ENCODE results near the gene GPC5. TPM values are rescaled to one million over a fixed set of nuclear protein-coding genes. Genes with fewer than 3 reads are reported as not detected.

The GPC5 gene
- total and polyA plus RNA-seq, 2 donors (not counting 3 experiments of a cell fraction or from before 2014, with no cell fraction given) = 0.59 to 0.97 TPM

DNA sequence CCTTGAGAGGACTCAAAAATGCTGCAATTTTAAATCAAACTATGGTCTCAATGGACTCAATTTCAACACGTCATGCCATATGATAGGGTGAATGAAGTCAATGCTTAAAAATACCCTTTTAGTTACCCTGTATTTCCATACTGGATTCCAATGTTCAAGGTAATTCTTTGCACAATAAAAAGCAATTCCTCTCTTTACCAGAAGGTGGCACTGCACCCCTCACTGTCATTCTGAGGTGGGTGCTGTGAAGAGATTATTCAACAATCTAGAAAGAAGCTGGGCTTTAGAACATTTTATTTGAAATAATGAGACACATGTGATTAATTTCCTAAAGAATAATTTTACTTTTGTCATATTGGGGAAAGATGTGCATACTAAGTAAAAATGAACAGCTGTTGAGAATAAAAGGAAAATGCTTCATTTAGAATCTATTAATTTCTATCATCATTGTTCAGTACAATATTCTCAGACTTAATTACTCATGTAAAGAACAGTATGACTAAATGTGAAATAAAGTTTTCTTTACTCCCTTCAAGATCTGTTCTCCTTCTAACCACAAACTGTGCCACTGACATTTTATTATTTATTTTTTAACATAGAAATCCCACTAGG, 789.1 kb downstream of the GPC5 start:
- Histone ChIP-seq H3K27ac (ENCODE audit: insufficient read depth, low read depth, low read length) (no peak overlapping the region), H3K4me2 (ENCODE audit: insufficient read depth, low read length) (no peak overlapping the region), H3K4me3 (replicated peaks in 1 of 3; ENCODE audit: insufficient read depth in 1 of 3, low read depth in 1 of 3, low read length in 3 of 3) (no peak overlapping the region), H3K27me3 (ENCODE audit: control insufficient read depth in 2 of 2, insufficient read depth in 2 of 2, low read length in 2 of 2) (no peaks in the 10 kb centered on the region), H4K20me1 (replicated peaks; ENCODE audit: control insufficient read depth, extremely low read depth, insufficient read depth, low read length) (no peaks in the 10 kb centered on the region), H3K9ac (replicated peaks; ENCODE audit: extremely low read depth, insufficient read depth, low read length) (no peak overlapping the region), H3K36me3 (ENCODE audit: control insufficient read depth in 2 of 2, extremely low read depth in 1 of 2, insufficient read depth in 2 of 2, low read length in 2 of 2) (no peaks in the 10 kb centered on the region), H3K9me3 (replicated peaks; ENCODE audit: control insufficient read depth, insufficient read depth, low read length) (no peaks in the 10 kb centered on the region), H3K9me1 (replicated peaks; ENCODE audit: control insufficient read depth, extremely low read depth, insufficient read depth, low read length) (no peaks in the 10 kb centered on the region), H3K4me1 (ENCODE audit: control insufficient read depth, extremely low read depth, insufficient read depth, low read length) (no peaks in the 10 kb centered on the region), H3K79me2 (ENCODE audit: control insufficient read depth, insufficient read depth, low read length) (no peaks in the 10 kb centered on the region), H2AFZ (ENCODE audit: low read depth, low read length) (no peak overlapping the region)
- peak; percentile 10 for DNase-seq (ENCODE audit: low read depth, low spot score)
- CTCF ChIA-PET = interaction anchor here (0.6 kb wide), 2 partner anchors 9 to 1423 kb away, joined by 3 read pairs; no protein-coding TSS in a partner anchor
- no TSS peak for BruUV-seq (replicated peaks)
- no peak for TF ChIP-seq MYC (IDR thresholded peaks at IDR 0.05; ENCODE audit: low read depth, low read length)
- TF ChIP-seq, protein P1, sequence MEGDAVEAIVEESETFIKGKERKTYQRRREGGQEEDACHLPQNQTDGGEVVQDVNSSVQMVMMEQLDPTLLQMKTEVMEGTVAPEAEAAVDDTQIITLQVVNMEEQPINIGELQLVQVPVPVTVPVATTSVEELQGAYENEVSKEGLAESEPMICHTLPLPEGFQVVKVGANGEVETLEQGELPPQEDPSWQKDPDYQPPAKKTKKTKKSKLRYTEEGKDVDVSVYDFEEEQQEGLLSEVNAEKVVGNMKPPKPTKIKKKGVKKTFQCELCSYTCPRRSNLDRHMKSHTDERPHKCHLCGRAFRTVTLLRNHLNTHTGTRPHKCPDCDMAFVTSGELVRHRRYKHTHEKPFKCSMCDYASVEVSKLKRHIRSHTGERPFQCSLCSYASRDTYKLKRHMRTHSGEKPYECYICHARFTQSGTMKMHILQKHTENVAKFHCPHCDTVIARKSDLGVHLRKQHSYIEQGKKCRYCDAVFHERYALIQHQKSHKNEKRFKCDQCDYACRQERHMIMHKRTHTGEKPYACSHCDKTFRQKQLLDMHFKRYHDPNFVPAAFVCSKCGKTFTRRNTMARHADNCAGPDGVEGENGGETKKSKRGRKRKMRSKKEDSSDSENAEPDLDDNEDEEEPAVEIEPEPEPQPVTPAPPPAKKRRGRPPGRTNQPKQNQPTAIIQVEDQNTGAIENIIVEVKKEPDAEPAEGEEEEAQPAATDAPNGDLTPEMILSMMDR (IDR thresholded peaks at IDR 0.05; ENCODE audit: extremely low read depth in 1 of 2, insufficient read depth in 1 of 2, low read depth in 1 of 2, low read length in 2 of 2) = peak; percentile 49 to 62
- FAIRE-seq = peak; percentile 60
- POLR2A ChIA-PET = no interaction called here
- dilution Hi-C loops (cut with MboI; ENCODE audit: extremely low pct_ligation_motif_present, low sequenced_read_pairs) = no loop called here
- intact Hi-C loops (cut with micrococcal nuclease) = loop anchor here (5.0 kb wide), 1 partner anchor 370 kb away; no protein-coding TSS in a partner anchor

DNA sequence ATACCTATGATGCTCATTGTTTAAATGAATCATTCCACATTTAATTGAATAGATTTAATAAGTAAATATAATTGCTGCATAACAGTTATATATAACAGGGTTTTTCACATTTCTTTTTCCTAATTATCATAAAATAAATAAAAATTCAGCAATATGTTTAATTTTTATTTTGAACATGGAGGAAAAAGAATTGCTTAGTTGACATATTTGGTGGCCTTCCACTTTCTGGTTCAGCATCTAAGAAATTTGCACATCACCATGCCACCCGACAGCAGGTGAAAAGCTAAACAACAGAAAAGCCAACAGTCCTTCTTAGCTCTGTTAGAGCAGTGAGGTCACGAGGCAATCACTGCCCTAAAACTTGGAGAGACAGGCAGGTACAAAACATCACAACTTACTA, 790.2 kb downstream of the GPC5 start:
- ChIA-PET POLR2A (no interaction called here), CTCF (no interaction called here)
- Histone ChIP-seq H3K79me2 (ENCODE audit: control insufficient read depth, insufficient read depth, low read length) (no peaks in the 10 kb centered on the region), H4K20me1 (replicated peaks; ENCODE audit: control insufficient read depth, extremely low read depth, insufficient read depth, low read length) (no peaks in the 10 kb centered on the region), H3K36me3 (ENCODE audit: control insufficient read depth in 2 of 2, extremely low read depth in 1 of 2, insufficient read depth in 2 of 2, low read length in 2 of 2) (no peaks in the 10 kb centered on the region), H3K9me1 (replicated peaks; ENCODE audit: control insufficient read depth, extremely low read depth, insufficient read depth, low read length) (no peaks in the 10 kb centered on the region), H3K27me3 (ENCODE audit: control insufficient read depth in 2 of 2, insufficient read depth in 2 of 2, low read length in 2 of 2) (no peaks in the 10 kb centered on the region), H3K9me3 (replicated peaks; ENCODE audit: control insufficient read depth, insufficient read depth, low read length) (no peaks in the 10 kb centered on the region), H3K9ac (replicated peaks; ENCODE audit: extremely low read depth, insufficient read depth, low read length) (no peak overlapping the region), H3K4me1 (ENCODE audit: control insufficient read depth, extremely low read depth, insufficient read depth, low read length) (no peaks in the 10 kb centered on the region), H2AFZ (ENCODE audit: low read depth, low read length) (no peak overlapping the region), H3K4me2 (ENCODE audit: insufficient read depth, low read length) (no peak overlapping the region), H3K27ac (ENCODE audit: insufficient read depth, low read depth, low read length) (no peak overlapping the region), H3K4me3 (replicated peaks in 1 of 3; ENCODE audit: insufficient read depth in 1 of 3, low read depth in 1 of 3, low read length in 3 of 3) (no peak overlapping the region)
- no peak for FAIRE-seq
- TF ChIP-seq, protein P1 (IDR thresholded peaks at IDR 0.05; ENCODE audit: extremely low read depth in 1 of 2, insufficient read depth in 1 of 2, low read depth in 1 of 2, low read length in 2 of 2) = no peak
- intact Hi-C loops (cut with micrococcal nuclease) (loop anchor here (5.0 kb wide), 1 partner anchor 371 kb away; no protein-coding TSS in a partner anchor), dilution Hi-C loops (cut with MboI; ENCODE audit: extremely low pct_ligation_motif_present, low sequenced_read_pairs) (no loop called here)
- BruUV-seq (replicated peaks) = no TSS peak
- no peak for DNase-seq (ENCODE audit: low read depth, low spot score)

All from endothelial cell of umbilical vein (primary cell).